ENCODE data around the gene SDK1. TPM values are rescaled to one million over a fixed set of nuclear protein-coding genes. Genes with fewer than 3 reads are reported as not detected.

Gene SDK1
- total and polyA plus RNA-seq, 2 of the 8 experiments (the other 6 are each of a cell fraction or from before 2014, with no cell fraction given), result 3.3 to 7.2 TPM

DNA sequence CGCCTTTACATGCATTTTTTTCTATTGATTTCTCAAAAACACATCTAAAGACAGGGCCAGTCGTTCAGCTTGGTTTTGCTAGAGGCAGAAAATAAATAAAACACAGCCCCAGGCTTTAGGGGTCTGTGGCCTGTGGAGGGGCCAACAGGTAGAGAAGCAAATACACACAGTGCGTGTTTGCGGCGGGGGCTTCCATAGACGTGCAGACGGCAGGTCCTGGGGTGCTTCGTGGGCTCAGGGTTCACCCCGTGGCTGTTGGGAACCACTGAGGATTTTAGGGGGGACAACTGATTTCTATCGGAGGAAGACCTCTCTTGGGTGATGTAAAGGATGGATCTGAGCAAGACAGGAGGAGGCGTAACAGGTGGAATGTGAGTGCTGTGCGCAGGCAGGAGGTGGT is 935.3 kb downstream of the SDK1 start:
- no peak overlapping the region for H3K27ac ChIP-seq (ENCODE audit: low read depth, low read length)
- no peak overlapping the region for H4K8ac ChIP-seq (ENCODE audit: extremely low read depth, insufficient read depth, low read length)
- no peaks in the 10 kb centered on the region for H3K27me3 ChIP-seq (replicated peaks in 1 of 4; ENCODE audit: control insufficient read depth in 3 of 4, extremely low read depth in 1 of 4, insufficient read depth in 3 of 4, low read length in 3 of 4)
- no peaks in the 10 kb centered on the region for H3K36me3 ChIP-seq (ENCODE audit: control insufficient read depth in 2 of 4, insufficient read depth in 4 of 4, low read length in 3 of 4)
- no peak overlapping the region for H4K5ac ChIP-seq (ENCODE audit: insufficient read length, low read depth, low read length)
- H2BK120ac ChIP-seq (replicated peaks; ENCODE audit: low read depth, low read length), result no peak overlapping the region
- H3K56ac ChIP-seq (replicated peaks; ENCODE audit: insufficient read length, low read depth, low read length), result no peak overlapping the region
- peaks cover 4 to 15% (median 11%) of the 10 kb centered on the region in 4 experiments for H3K4me1 ChIP-seq (replicated peaks in 1 of 4; ENCODE audit: control insufficient read depth in 3 of 4, insufficient read depth in 4 of 4, low read length in 3 of 4)
- no peak for TF ChIP-seq KDM1A (IDR thresholded peaks at IDR 0.05; ENCODE audit: borderline replicate concordance, low read length)
- TF ChIP-seq CTBP2 (IDR thresholded peaks at IDR 0.05; ENCODE audit: borderline replicate concordance, insufficient read depth, insufficient read length, low read length), result no peak
- TF ChIP-seq, protein P1, sequence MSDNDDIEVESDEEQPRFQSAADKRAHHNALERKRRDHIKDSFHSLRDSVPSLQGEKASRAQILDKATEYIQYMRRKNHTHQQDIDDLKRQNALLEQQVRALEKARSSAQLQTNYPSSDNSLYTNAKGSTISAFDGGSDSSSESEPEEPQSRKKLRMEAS (IDR thresholded peaks at IDR 0.05), result no peak
- no peak for TF ChIP-seq TBP (IDR thresholded peaks at IDR 0.05; ENCODE audit: low read depth, low read length)
- H2BK12ac ChIP-seq (ENCODE audit: low read depth, low read length), result no peak overlapping the region
- H2BK5ac ChIP-seq (ENCODE audit: low read depth, low read length), result no peak overlapping the region
- ChIA-PET POLR2A (ENCODE audit: partially characterized antibody) (no interaction called here), CTCF (ENCODE audit: partially characterized antibody) (interaction anchor here (2.8 kb wide), 1 partner anchor 10 kb away, joined by 10 read pairs; no protein-coding TSS in a partner anchor)
- WGBS, 2 experiments (ENCODE audit: extremely low coverage in 1 of 2, insufficient coverage in 1 of 2, insufficient read length in 1 of 2, insufficient replicate concordance in 2 of 2, low coverage in 1 of 2, low lambda C conversion rate in 2 of 2, missing lambda C conversion rate in 1 of 2), result 96% methylated on average over 11 of the region's 12 CpGs; no CpG with 5 or more reads in 1 of the 2 experiments
- no peak overlapping the region for H3K14ac ChIP-seq (ENCODE audit: insufficient read length)
- H2AK5ac ChIP-seq (ENCODE audit: low read depth, low read length), result no peak overlapping the region
- no peak overlapping the region for H3K4me3 ChIP-seq (ENCODE audit: extremely low read depth in 1 of 4, insufficient read depth in 2 of 4, low read depth in 3 of 4, low read length in 4 of 4)
- no peaks in the 10 kb centered on the region for H3K9me3 ChIP-seq (ENCODE audit: insufficient read depth in 2 of 2, low read depth in 1 of 2, low read length in 1 of 2)
- no peak for FAIRE-seq
- no peak overlapping the region for H2BK15ac ChIP-seq (ENCODE audit: low read length)
- H4K91ac ChIP-seq (replicated peaks; ENCODE audit: insufficient read length, low read length), result no peak overlapping the region
- H3K4me2 ChIP-seq (ENCODE audit: insufficient read depth in 1 of 2, low read depth in 2 of 2, low read length in 2 of 2), result no peak overlapping the region
- no peak overlapping the region for H3K23ac ChIP-seq (ENCODE audit: insufficient read length)
- peaks cover 3% of the 10 kb centered on the region; the same call in 1 of the 2 replicates for H3K23me2 ChIP-seq (ENCODE audit: low read depth, low read length)
- no peak for DNase-seq (ENCODE audit: low read depth in 1 of 2, low spot score in 2 of 2)
- H2BK20ac ChIP-seq (ENCODE audit: low read length), result no peak overlapping the region
- H3K79me2 ChIP-seq (ENCODE audit: control insufficient read depth in 1 of 2, insufficient read depth in 2 of 2, low read length in 2 of 2), result no peaks in the 10 kb centered on the region
- H3K79me1 ChIP-seq (ENCODE audit: low read depth, low read length), result no peaks in the 10 kb centered on the region
- no peak overlapping the region for H3K4ac ChIP-seq (replicated peaks; ENCODE audit: insufficient read length, low read depth, low read length)
- no peak overlapping the region for H3K9ac ChIP-seq (replicated peaks in 1 of 4; ENCODE audit: extremely low read depth in 1 of 4, low read depth in 3 of 4, low read length in 3 of 4)
- no peaks in the 10 kb centered on the region for H4K20me1 ChIP-seq (replicated peaks in 1 of 2; ENCODE audit: control insufficient read depth in 1 of 2, insufficient read depth in 2 of 2, low read length in 2 of 2)
- H2AFZ ChIP-seq (ENCODE audit: low read length), result no peak overlapping the region
- no peak overlapping the region for H3K18ac ChIP-seq (ENCODE audit: extremely low read depth, low read length)
